Activated naive CD4-positive, alpha-beta T cell treated with anti-CD3 and anti-CD28 coated beads for 36 hours (primary cell): ENCODE results near the gene INTS1. TPM values are rescaled to one million over a fixed set of nuclear protein-coding genes. Genes with fewer than 3 reads are reported as not detected.

Source experiments
- CTCF ChIA-PET: fragments of 350-600 bp; sonication (Branson Sonifier 250); formaldehyde crosslinking; loops from one replicate; lab custom pipeline; 2021; ENCODE audit warnings: antibody characterized with exemption; lab: Charles Lee
- DNase-seq: peaks from one replicate; pipeline ENCODE4 v3.0.0-alpha.2; 2020
- H3K27ac Mint-ChIP-seq: one replicate; pipeline ENCODE4 v1.8.0; 2021; ENCODE audit warnings: mild to moderate bottlenecking, mixed read lengths
- H3K27me3 Mint-ChIP-seq: one replicate; pipeline ENCODE4 v1.8.0; 2021; ENCODE audit warnings: low read depth, mixed read lengths
- H3K36me3 Mint-ChIP-seq: one replicate; pipeline ENCODE4 v1.8.0; 2021; ENCODE audit warnings: low read depth, mixed read lengths
- H3K4me1 Mint-ChIP-seq: one replicate; pipeline ENCODE4 v1.8.0; 2021; ENCODE audit warnings: low read depth, mixed read lengths
- H3K4me3 Mint-ChIP-seq: one replicate; pipeline ENCODE4 v1.8.0; 2021; ENCODE audit warnings: mild to moderate bottlenecking, moderate library complexity, mixed read lengths
- H3K9me3 Mint-ChIP-seq: one replicate; pipeline ENCODE4 v1.8.0; 2021; ENCODE audit warnings: mixed read lengths
- intact Hi-C: fragments of 100-400 bp; cut with micrococcal nuclease; formaldehyde crosslinking; loops from one replicate; pipeline ENCODE4 v1.15.1; 2023
- total RNA-seq, 2 experiments: library from RNA; stranded (reverse); gene quantifications; one replicate each; pipeline ENCODE4 v1.2.3, GENCODE V29; 2021

INTS1 gene
- total RNA-seq, 2 experiments from 2014 or later, result 97.6 to 103 TPM

DNA sequence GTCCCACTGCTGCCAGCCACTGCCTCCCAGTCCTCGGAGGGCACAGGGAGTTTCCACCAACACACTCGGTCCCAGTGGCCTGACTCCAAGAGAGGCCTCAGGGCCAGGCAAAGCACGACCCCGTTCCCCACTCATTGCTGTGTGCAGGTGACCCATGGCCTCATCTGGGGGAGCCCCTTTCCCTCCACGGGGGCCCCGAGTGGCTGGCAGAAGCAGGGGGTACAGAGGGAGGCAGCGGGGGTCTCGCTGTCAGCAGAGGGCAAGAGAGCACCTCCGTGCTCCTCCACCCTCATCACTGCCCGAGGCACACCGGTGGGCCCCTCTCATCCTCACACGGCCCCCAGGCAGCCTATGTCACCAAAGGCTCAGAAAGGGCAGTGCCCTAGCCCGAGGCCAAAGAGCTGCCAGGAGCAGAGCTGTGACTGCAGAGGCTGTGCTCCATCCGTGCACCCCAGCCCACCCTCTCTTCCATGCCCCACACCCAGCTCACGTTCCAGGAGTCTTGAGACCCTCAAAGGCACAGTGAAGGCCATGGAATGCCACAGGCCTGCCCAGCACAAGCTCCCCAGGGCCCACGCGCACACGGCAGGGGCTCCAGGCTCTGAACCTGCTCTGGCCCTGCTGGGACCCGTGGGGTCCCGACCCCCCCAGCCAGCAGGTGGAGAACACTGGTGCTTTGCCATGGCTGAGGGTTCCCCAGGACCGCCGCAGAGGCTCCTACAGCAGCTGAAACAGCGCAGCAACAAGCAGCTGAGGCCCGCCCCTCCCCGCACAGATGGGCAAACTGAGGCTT lies 70.9 kb downstream of the INTS1 start:
- CTCF ChIA-PET, result interaction anchor here (0.9 to 3.7 kb wide), 6 partner anchors 10 to 239 kb away, joined by 4 to 22 read pairs (median 4); no protein-coding TSS in a partner anchor
- peaks cover 2% of the 10 kb centered on the region for H3K27me3 Mint-ChIP-seq
- no peak overlapping the region for H3K27ac Mint-ChIP-seq
- H3K4me3 Mint-ChIP-seq, result no peak overlapping the region
- no peaks in the 10 kb centered on the region for H3K36me3 Mint-ChIP-seq
- H3K4me1 Mint-ChIP-seq, result peaks cover 3% of the 10 kb centered on the region
- DNase-seq, result no peak
- intact Hi-C loops, result loop anchor here (2.0 to 5.0 kb wide), 2 partner anchors 39 to 209 kb away; no protein-coding TSS in a partner anchor
- H3K9me3 Mint-ChIP-seq, result no peaks in the 10 kb centered on the region

DNA sequence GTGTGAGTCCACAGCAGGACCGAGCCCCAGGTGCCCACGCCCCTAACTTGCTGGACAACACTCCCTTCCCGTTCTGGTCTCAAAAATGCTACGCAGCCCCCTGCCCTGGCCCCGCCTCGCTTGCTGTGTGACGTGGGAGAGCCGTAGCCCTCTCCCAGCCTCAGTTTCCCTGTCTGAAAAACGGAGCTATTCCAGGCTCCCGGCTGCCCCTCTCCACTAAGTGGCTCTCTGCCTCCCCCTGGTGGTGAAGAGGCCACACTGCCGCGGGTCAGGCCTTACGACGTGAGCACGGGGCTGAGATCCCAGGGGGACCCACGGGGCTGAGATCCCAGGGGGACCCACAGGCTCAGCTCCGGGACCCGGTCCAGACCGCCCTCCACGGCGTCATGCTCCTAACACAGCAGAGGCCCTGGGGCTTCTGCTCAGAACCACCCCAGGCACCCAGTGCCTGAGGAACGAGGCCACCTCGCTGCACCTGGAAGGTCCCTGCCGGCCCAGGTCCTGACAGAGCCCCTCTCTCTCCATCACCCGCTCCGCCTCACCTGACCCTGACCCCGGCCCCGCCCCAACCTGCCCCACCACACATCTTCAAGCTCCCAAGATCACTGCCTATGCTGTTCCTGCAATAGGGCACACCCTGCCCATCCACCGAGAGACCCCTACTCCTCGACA lies 71.6 kb downstream of the INTS1 start:
- DNase-seq, result peak; percentile 87
- Mint-ChIP-seq H3K4me1 (peaks cover 3% of the 10 kb centered on the region), H3K4me3 (no peak overlapping the region), H3K27me3 (peaks cover 2% of the 10 kb centered on the region), H3K9me3 (no peaks in the 10 kb centered on the region), H3K27ac (no peak overlapping the region), H3K36me3 (no peaks in the 10 kb centered on the region)
- CTCF ChIA-PET, result interaction anchor here (0.7 to 3.7 kb wide), 12 partner anchors 8 to 238 kb away, joined by 3 to 22 read pairs (median 4); no protein-coding TSS in a partner anchor
- intact Hi-C loops, result loop anchor here (1.0 to 5.0 kb wide), 4 partner anchors 15 to 208 kb away; no protein-coding TSS in a partner anchor

DNA sequence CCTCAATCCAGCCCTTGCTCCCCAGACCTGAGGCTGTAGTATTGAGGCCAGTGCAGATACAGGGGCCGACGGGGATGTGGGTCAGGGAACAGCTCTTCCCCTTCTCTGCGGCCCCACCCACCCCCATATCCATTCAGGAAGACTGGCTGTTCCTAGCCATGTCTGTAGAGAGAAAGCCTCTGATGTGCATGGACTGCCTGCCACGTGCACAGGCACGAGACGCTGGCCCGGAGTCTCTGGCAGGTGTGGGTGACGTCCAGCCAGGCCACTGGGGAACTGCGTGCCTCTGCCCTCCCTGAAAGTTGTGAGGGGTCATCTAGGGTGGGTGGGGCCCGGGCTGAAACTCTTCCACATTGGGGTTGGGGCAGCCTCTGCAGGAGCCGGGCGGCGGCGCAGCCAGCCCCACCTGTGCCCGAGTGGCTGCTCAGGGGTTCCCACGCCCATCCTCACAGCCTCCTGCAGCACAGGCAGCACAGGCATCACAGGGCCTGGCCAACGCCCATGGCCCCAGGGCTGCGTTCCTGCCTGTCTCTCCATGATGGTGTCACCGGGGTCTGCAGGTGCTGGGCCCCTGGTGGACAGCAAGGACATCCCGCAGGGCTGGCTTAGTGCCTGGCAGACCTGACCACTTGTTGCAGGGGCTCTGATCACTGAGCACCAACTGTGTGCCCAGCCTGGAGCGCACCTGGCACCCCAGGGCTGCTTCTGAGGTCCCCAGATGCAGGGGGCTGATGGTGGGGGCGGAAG lies 72.4 kb downstream of the INTS1 start:
- peaks cover 2% of the 10 kb centered on the region for H3K27me3 Mint-ChIP-seq
- intact Hi-C loops, result loop anchor here (1.0 to 5.0 kb wide), 4 partner anchors 15 to 207 kb away; no protein-coding TSS in a partner anchor
- CTCF ChIA-PET, result interaction anchor here (0.7 to 3.7 kb wide), 11 partner anchors 9 to 237 kb away, joined by 3 to 22 read pairs (median 4); no protein-coding TSS in a partner anchor
- H3K36me3 Mint-ChIP-seq, result no peaks in the 10 kb centered on the region
- no peak overlapping the region for H3K27ac Mint-ChIP-seq
- H3K9me3 Mint-ChIP-seq, result no peaks in the 10 kb centered on the region
- DNase-seq, result no peak
- H3K4me1 Mint-ChIP-seq, result peaks cover 3% of the 10 kb centered on the region
- H3K4me3 Mint-ChIP-seq, result no peak overlapping the region

DNA sequence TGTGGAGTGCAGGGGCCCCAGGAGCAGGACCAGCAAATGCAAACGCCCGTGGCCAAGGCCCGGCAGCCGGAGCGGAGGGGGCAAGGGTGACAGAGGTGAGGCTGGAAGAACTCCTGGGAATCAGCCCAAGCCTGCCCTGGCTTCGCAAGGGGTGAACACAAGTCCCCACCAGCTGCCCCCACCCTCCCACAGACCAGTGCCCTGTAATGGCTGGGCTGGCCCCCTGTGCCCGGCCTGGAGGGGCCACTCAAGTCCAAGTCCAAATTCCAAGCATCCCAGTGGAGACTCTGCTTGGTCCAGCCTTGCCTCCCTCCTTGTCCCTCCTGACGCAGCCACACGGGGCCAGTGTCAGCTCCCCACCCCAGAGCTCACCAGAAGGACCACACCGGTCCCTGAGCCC lies 73.0 kb downstream of the INTS1 start:
- Mint-ChIP-seq H3K4me1 (peaks cover 3% of the 10 kb centered on the region), H3K36me3 (no peaks in the 10 kb centered on the region), H3K27ac (no peak overlapping the region), H3K9me3 (no peaks in the 10 kb centered on the region), H3K27me3 (peaks cover 2% of the 10 kb centered on the region), H3K4me3 (no peak overlapping the region)
- intact Hi-C loops, result loop anchor here (5.0 kb wide), 1 partner anchor 41 kb away; no protein-coding TSS in a partner anchor
- CTCF ChIA-PET, result interaction anchor here (0.7 to 3.7 kb wide), 2 partner anchors 14 to 58 kb away, joined by 4 to 22 read pairs; no protein-coding TSS in a partner anchor
- no peak for DNase-seq

DNA sequence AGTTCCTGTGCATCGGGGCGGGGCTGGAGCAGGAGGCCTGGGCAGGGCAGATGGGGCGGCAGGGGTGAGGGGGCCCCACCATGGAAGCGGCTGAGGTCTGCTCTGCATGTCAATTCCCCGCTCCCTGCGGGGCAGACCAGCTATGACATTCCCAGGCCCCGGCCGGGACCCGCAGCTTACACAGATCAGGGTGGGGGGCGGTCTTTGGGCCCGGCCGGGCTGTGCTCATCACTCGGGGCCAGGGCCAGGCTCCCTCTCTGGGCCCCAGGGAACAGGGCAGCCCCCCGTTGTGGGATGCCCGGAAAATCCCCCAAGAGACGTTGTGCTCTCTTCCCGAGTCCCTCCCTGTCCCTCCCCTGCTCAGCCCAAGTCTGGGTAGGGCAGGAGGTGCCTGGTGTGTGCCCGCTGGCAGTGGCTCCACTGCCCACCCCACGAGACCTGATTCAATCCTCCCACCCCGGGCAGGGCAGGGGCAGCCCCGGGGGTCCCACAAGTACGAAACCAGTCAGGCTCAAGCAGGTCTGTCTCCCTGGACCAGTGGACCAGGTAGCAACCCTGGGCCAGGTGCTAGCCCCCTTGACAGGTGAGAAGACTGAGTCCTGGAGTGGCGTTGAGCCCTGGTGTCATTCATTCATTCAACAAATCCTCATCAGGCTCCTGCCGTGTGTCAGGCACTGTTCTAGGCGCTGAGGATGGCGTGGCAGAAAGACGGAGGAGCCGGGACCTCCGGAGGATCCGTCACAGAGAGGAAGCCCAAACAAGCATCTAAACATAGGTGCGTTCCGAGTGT lies 73.9 kb downstream of the INTS1 start:
- peaks cover 2% of the 10 kb centered on the region for H3K27me3 Mint-ChIP-seq
- intact Hi-C loops, result loop anchor here (5.0 kb wide), 1 partner anchor 42 kb away; no protein-coding TSS in a partner anchor
- H3K9me3 Mint-ChIP-seq, result no peaks in the 10 kb centered on the region
- no peak for DNase-seq
- H3K4me3 Mint-ChIP-seq, result no peak overlapping the region
- CTCF ChIA-PET, result no interaction called here
- H3K4me1 Mint-ChIP-seq, result peaks cover 3% of the 10 kb centered on the region
- H3K27ac Mint-ChIP-seq, result no peak overlapping the region
- no peaks in the 10 kb centered on the region for H3K36me3 Mint-ChIP-seq

DNA sequence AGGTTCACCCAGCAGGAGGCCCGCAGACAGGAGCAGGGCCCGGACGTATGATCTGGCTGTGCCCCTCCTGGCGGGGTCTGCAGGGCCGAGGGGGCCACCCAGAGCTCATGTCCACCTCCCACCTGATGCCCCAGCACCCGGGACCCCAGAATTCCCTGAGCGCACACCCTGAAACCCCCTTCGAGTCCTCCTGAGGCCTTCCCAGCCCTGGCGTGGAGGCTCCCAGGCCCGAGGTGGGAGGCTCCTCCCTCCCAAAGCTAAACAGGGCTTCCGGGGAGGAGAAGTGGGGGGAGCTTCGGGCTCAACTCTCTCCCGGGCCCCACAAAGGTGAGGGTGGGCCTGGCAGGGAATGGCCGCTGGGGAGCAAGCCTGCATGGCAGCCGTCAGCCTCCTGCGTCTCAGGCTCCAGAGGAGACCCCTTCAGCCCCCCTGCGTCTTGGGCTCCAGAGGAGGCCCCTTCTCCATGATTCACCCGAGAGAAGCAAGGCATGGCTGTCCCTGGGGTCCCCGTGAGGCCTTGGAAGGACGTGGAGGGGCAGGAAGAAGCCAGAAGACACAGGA lies 75.2 kb downstream of the INTS1 start:
- CTCF ChIA-PET, result interaction anchor here (0.9 kb wide), 1 partner anchor 259 kb away, joined by 3 read pairs; no protein-coding TSS in a partner anchor
- H3K27me3 Mint-ChIP-seq, result peaks cover 4% of the 10 kb centered on the region
- peaks cover 3% of the 10 kb centered on the region for H3K4me1 Mint-ChIP-seq
- no peak for DNase-seq
- H3K27ac Mint-ChIP-seq, result no peak overlapping the region
- H3K4me3 Mint-ChIP-seq, result no peak overlapping the region
- H3K36me3 Mint-ChIP-seq, result no peaks in the 10 kb centered on the region
- intact Hi-C loops, result no loop called here
- no peaks in the 10 kb centered on the region for H3K9me3 Mint-ChIP-seq

DNA sequence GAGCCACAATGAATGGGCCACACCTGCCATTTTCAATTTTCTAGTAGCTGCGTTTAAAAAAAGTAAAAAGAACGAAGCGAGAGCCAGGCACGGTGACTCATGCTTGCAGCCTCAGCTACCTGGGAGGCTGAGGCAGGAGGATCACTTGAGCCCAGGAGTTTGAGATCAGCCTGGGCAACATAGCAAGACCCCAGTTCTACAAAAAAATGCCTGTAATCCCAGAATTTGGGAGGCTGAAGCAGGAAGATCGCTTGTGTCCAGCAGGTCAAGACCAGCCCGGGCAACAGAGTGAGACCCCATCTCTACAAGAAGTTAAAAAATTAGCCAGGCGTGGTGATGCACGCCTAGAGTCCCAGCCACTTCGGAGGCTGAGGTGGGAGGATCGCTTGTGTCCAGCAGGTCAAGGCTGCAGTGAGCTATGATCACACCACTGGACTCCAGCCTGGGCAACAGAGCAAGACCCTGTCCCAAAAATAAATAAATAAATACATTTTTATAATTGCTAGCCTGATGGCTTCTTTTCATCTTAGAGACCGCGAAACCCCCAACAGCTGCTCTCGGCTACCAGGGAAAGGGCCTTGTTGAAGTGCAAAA lies 77.0 kb downstream of the INTS1 start:
- no peak overlapping the region for H3K27ac Mint-ChIP-seq
- H3K4me3 Mint-ChIP-seq, result no peak overlapping the region
- H3K9me3 Mint-ChIP-seq, result no peaks in the 10 kb centered on the region
- peaks cover 5% of the 10 kb centered on the region for H3K27me3 Mint-ChIP-seq
- intact Hi-C loops, result no loop called here
- CTCF ChIA-PET, result no interaction called here
- H3K4me1 Mint-ChIP-seq, result no peaks in the 10 kb centered on the region
- no peak for DNase-seq
- no peaks in the 10 kb centered on the region for H3K36me3 Mint-ChIP-seq

DNA sequence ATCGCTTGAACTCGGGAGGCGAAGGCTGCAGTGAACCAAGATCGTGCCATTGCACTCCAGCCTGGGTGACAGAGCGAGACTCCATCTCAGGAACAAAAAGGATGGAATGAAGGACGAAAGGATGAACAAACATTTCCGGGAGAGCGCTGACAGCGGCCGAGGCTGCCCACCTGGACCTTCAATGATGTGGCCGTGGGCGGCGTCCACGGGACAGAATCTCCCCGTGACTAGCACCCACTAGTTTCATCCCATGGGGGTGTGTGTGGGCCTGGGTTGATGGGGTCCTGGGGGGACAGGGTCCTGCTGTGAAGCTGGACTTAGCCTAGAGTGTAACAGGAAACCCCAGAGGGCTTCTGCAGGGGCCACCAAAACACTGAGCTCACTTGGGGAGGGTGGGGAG lies 77.7 kb downstream of the INTS1 start:
- Mint-ChIP-seq H3K4me1 (no peaks in the 10 kb centered on the region), H3K27me3 (peaks cover 5% of the 10 kb centered on the region), H3K4me3 (no peak overlapping the region), H3K27ac (no peak overlapping the region), H3K36me3 (no peaks in the 10 kb centered on the region), H3K9me3 (no peaks in the 10 kb centered on the region)
- CTCF ChIA-PET, result no interaction called here
- DNase-seq, result no peak
- intact Hi-C loops, result no loop called here

DNA sequence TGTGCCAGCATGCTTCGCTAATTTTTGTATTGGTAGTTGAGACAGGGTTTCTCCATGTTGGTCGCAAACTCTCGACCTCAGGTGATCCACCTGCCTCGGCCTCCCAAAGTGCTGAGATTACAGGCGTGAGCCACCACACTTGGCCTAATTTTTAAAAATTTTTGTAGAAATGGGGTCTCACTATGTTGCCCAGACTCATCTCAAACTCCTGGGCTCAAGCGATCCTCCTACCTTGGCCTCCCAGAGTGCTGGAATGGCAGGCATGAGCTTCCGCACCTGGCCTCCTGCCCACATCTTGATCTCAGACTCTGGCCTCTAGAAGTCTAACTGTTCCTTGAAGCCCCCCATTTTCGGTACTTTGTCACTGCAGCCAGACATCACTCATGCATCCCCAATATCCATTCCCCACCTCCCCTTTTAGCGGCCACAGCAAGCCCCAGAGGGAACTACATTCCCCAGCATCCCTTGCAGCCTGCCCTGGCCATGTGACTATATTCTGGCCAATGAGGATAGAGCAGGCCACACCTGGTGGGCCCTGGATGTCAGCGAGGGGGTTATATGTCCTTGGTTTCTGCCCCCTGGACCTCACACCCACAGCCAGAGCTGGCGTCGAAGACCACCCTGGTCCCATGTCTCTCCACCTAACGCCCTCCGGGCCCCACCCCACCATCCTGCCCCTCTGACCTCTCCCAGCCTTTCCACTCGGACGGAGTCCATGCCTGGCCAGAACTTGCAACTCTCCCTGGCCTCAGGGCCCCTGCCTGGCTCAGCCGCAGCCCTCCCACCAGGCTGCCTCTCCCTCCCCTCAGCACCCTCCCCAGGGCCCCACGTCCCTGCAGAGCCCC lies 78.7 kb downstream of the INTS1 start:
- peaks cover 5% of the 10 kb centered on the region for H3K27me3 Mint-ChIP-seq
- no peak overlapping the region for H3K4me3 Mint-ChIP-seq
- CTCF ChIA-PET, result no interaction called here
- no peak for DNase-seq
- H3K36me3 Mint-ChIP-seq, result no peaks in the 10 kb centered on the region
- intact Hi-C loops, result no loop called here
- no peak overlapping the region for H3K27ac Mint-ChIP-seq
- no peaks in the 10 kb centered on the region for H3K9me3 Mint-ChIP-seq
- no peaks in the 10 kb centered on the region for H3K4me1 Mint-ChIP-seq

DNA sequence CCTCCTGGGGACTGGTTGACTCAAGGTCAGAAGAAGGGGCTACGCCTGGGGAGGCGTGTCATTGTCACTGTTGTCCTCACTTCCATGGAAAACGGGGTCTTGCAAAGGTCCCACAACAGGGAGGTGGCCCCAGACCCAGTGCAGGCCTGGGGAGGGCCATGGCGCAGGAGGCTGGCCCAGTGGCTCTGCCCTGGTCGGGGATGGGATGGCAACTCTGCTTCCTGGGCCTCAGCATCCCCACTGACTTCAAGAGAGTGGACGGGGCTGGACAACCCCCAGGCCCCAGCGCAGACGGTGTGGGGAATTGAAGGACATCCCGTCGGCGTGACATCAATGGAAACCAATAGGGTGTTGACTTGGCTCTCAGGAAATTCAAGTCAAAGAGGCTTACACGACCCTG lies 80.1 kb downstream of the INTS1 start:
- intact Hi-C loops, result no loop called here
- Mint-ChIP-seq H3K4me1 (no peaks in the 10 kb centered on the region), H3K4me3 (no peak overlapping the region), H3K9me3 (no peaks in the 10 kb centered on the region), H3K27ac (no peak overlapping the region), H3K27me3 (peaks cover 5% of the 10 kb centered on the region), H3K36me3 (no peaks in the 10 kb centered on the region)
- DNase-seq, result no peak
- CTCF ChIA-PET, result no interaction called here
